ENCODE measurements around the gene OR1L8. TPM values are rescaled to one million over a fixed set of nuclear protein-coding genes. Genes with fewer than 3 reads are reported as not detected.

The OR1L8 gene
- total and polyA plus RNA-seq, 2 donors (not counting 3 experiments of a cell fraction or from before 2014, with no cell fraction given), result 0.15 to 1.8 TPM

GRCh38 chr9:122518226-122518625 is 65.0 kb downstream of the OR1L8 start:
- H3K27ac ChIP-seq (ENCODE audit: insufficient read depth, low read depth, low read length), result no peak overlapping the region
- DNase-seq (ENCODE audit: low read depth, low spot score) (no peak), FAIRE-seq (no peak)
- no peaks in the 10 kb centered on the region for H3K36me3 ChIP-seq (ENCODE audit: control insufficient read depth in 2 of 2, extremely low read depth in 1 of 2, insufficient read depth in 2 of 2, low read length in 2 of 2)
- H3K9me3 ChIP-seq (replicated peaks; ENCODE audit: control insufficient read depth, insufficient read depth, low read length), result no peaks in the 10 kb centered on the region
- no peak overlapping the region for H3K4me3 ChIP-seq (replicated peaks in 1 of 3; ENCODE audit: insufficient read depth in 1 of 3, low read depth in 1 of 3, low read length in 3 of 3)
- dilution Hi-C loops (cut with MboI; ENCODE audit: extremely low pct_ligation_motif_present, low sequenced_read_pairs) (no loop called here), intact Hi-C loops (cut with micrococcal nuclease) (no loop called here)
- H4K20me1 ChIP-seq (replicated peaks; ENCODE audit: control insufficient read depth, extremely low read depth, insufficient read depth, low read length), result no peaks in the 10 kb centered on the region
- no peaks in the 10 kb centered on the region for H3K79me2 ChIP-seq (ENCODE audit: control insufficient read depth, insufficient read depth, low read length)
- TF ChIP-seq JUN (IDR thresholded peaks at IDR 0.05; ENCODE audit: borderline replicate concordance, insufficient read depth, insufficient read length, low read depth) (no peak), FOS (IDR thresholded peaks at IDR 0.05; ENCODE audit: borderline replicate concordance, insufficient read depth, low read length) (no peak), GATA2 (IDR thresholded peaks at IDR 0.05; ENCODE audit: insufficient read depth, insufficient read length, low read depth, low read length) (no peak), EZH2 (IDR thresholded peaks at IDR 0.05; ENCODE audit: borderline replicate concordance, low read depth, low read length, severe bottlenecking) (no peak), MYC (IDR thresholded peaks at IDR 0.05; ENCODE audit: low read depth, low read length) (no peak), POLR2AphosphoS5 (IDR thresholded peaks at IDR 0.05; ENCODE audit: insufficient read depth, low read depth, low read length) (no peak), CTCF (IDR thresholded peaks at IDR 0.05; ENCODE audit: extremely low read depth in 1 of 2, insufficient read depth in 1 of 2, low read depth in 1 of 2, low read length in 2 of 2) (no peak), MAX (IDR thresholded peaks at IDR 0.05; ENCODE audit: insufficient read depth, insufficient read length) (no peak), POLR2A (IDR thresholded peaks at IDR 0.05; ENCODE audit: low read depth, low read length) (no peak)
- no peak overlapping the region for H3K9ac ChIP-seq (replicated peaks; ENCODE audit: extremely low read depth, insufficient read depth, low read length)
- no peak overlapping the region for H3K4me2 ChIP-seq (ENCODE audit: insufficient read depth, low read length)
- H3K4me1 ChIP-seq (ENCODE audit: control insufficient read depth, extremely low read depth, insufficient read depth, low read length), result no peaks in the 10 kb centered on the region
- POLR2A ChIA-PET, result no interaction called here
- no peak overlapping the region for H2AFZ ChIP-seq (ENCODE audit: low read depth, low read length)
- BruUV-seq (replicated peaks), result no TSS peak
- CTCF ChIA-PET, result interaction anchor here (1.2 kb wide), 1 partner anchor 19 kb away, joined by 4 read pairs; no protein-coding TSS in a partner anchor
- H3K27me3 ChIP-seq (ENCODE audit: control insufficient read depth in 2 of 2, insufficient read depth in 2 of 2, low read length in 2 of 2), result peaks cover 4 to 9% of the 10 kb centered on the region in 2 experiments
- no peaks in the 10 kb centered on the region for H3K9me1 ChIP-seq (replicated peaks; ENCODE audit: control insufficient read depth, extremely low read depth, insufficient read depth, low read length)

Other genes with a start within 250 kb of the OR1L8 start
- gene PTGS1, start 212.4 kb downstream of the OR1L8 start, total RNA-seq, result 14.6 and 45.2 TPM in 2 replicates
- 37.6 and 43.9 TPM in 2 replicates for gene PTGS1, start 212.4 kb downstream of the OR1L8 start, polyA plus RNA-seq
- not detected in 2 replicates for gene OR1J1, start 105.5 kb downstream of the OR1L8 start, total RNA-seq
- not detected in 2 replicates for gene OR1J1, start 105.5 kb downstream of the OR1L8 start, polyA plus RNA-seq
- gene OR1J2, start 72.6 kb downstream of the OR1L8 start, total RNA-seq, result not detected in 2 replicates
- gene OR1J2, start 72.6 kb downstream of the OR1L8 start, polyA plus RNA-seq, result not detected in 2 replicates
- gene OR1J4, start 64.2 kb downstream of the OR1L8 start, total RNA-seq, result not detected in 2 replicates
- gene OR1J4, start 64.2 kb downstream of the OR1L8 start, polyA plus RNA-seq, result not detected in 2 replicates
- not detected in 2 replicates for gene OR1N1, start 56.1 kb downstream of the OR1L8 start, total RNA-seq
- gene OR1N1, start 56.1 kb downstream of the OR1L8 start, polyA plus RNA-seq, result 0.08 TPM in 1 of 2 replicates, not detected in the other
- gene OR1N2, start 30.3 kb downstream of the OR1L8 start, total RNA-seq, result not detected in 2 replicates
- not detected in 2 replicates for gene OR1N2, start 30.3 kb downstream of the OR1L8 start, polyA plus RNA-seq
- gene OR1Q1, start 31.4 kb upstream of the OR1L8 start, total RNA-seq, result not detected in 2 replicates
- not detected in 2 replicates for gene OR1Q1, start 31.4 kb upstream of the OR1L8 start, polyA plus RNA-seq
- not detected in 2 replicates for gene OR1B1, start 74.2 kb upstream of the OR1L8 start, total RNA-seq
- gene OR1B1, start 74.2 kb upstream of the OR1L8 start, polyA plus RNA-seq, result 0.25 and 0.38 TPM in 2 replicates
- gene OR1L1, start 78.3 kb upstream of the OR1L8 start, total RNA-seq, result not detected in 2 replicates
- gene OR1L1, start 78.3 kb upstream of the OR1L8 start, polyA plus RNA-seq, result not detected in 2 replicates
- not detected in 2 replicates for gene OR1L3, start 91.7 kb upstream of the OR1L8 start, total RNA-seq
- gene OR1L3, start 91.7 kb upstream of the OR1L8 start, polyA plus RNA-seq, result not detected in 2 replicates
- not detected in 2 replicates for gene OR1L4, start 140.6 kb upstream of the OR1L8 start, total RNA-seq
- not detected in 2 replicates for gene OR1L4, start 140.6 kb upstream of the OR1L8 start, polyA plus RNA-seq
- not detected in 2 replicates for gene OR1L6, start 158.9 kb upstream of the OR1L8 start, total RNA-seq
- not detected in 2 replicates for gene OR1L6, start 158.9 kb upstream of the OR1L8 start, polyA plus RNA-seq
- gene OR5C1, start 205.5 kb upstream of the OR1L8 start, total RNA-seq, result not detected in 2 replicates
- gene OR5C1, start 205.5 kb upstream of the OR1L8 start, polyA plus RNA-seq, result not detected in 2 replicates
- gene OR1K1, start 216.7 kb upstream of the OR1L8 start, total RNA-seq, result not detected in 2 replicates
- not detected in 2 replicates for gene OR1K1, start 216.7 kb upstream of the OR1L8 start, polyA plus RNA-seq
- 43.2 and 43.4 TPM in 2 replicates for gene PDCL, start 245.2 kb upstream of the OR1L8 start, total RNA-seq
- gene PDCL, start 245.2 kb upstream of the OR1L8 start, polyA plus RNA-seq, result 15.2 and 20.4 TPM in 2 replicates

Data from endothelial cell of umbilical vein (primary cell).